ENCODE data around the gene MT1X. TPM values are rescaled to one million over a fixed set of nuclear protein-coding genes. Genes with fewer than 3 reads are reported as not detected.
"Not testable (repeated sequence)": the region's sequence is repeated elsewhere in the genome, so short reads cannot be mapped to it uniquely, and the experiment has no call there.

MT1X gene
- total RNA-seq, 1 donor: 39.9 TPM

DNA sequence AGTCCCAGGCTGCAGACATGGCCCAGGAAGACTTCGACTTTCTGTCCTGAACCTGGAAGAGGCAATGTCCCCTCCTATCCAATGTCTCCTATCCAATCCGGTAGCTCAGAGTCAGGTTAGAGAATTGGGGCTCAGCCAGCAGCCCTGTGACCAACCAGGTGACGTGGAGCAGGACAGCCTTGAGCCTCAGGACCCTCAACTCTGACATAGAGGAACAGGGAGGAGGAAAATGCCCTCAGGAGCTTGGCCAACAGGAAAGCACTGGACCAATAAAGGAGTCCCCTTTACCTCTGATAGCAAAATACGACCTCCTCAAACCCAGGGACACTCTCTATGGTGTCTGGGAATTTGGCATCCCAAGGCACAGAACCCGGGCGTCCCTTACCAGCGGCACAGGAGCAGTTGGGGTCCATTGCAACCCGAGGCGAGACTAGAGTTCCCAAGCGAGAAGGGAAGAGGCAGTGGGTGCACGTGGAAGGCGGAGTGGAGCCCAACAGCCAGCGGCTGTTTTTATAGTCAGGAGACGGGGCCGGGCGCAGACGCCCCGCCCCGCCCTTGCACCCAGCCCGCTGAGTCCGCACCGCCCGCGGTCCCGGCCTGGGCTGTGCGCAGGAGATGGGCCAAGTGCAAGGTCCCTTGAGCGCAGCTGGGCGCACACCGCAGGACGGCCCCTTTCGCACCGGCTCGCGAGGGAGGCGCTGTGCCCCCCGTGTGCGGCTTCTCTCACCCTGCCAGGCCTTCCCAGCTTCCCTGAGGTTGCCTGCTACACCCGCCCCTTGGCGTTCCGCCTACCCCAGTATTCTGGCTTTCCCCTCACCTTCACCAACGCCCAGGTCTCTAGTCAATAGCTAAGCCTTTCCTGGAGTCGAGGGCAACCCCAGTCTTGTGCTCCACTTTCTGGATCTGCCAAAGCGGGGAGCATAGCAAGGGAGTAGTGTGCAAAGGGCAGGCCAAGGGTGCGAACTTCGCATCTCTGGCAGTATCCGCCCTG lies 14.4 kb upstream of the MT1X start, which contains the start of gene MT1G:
TSS of gene MT1G (minus strand) at position 485 of the 991 bp plus-strand sequence. CDS start at position 413, 72 bp downstream.
- H3K4me3 ChIP-seq (ENCODE audit: low read depth, low read length): peak within 1 kb of the TSS; percentile 13
- peak; percentile 14 for DNase-seq (ENCODE audit: low read depth)
- TF ChIP-seq, protein P1, sequence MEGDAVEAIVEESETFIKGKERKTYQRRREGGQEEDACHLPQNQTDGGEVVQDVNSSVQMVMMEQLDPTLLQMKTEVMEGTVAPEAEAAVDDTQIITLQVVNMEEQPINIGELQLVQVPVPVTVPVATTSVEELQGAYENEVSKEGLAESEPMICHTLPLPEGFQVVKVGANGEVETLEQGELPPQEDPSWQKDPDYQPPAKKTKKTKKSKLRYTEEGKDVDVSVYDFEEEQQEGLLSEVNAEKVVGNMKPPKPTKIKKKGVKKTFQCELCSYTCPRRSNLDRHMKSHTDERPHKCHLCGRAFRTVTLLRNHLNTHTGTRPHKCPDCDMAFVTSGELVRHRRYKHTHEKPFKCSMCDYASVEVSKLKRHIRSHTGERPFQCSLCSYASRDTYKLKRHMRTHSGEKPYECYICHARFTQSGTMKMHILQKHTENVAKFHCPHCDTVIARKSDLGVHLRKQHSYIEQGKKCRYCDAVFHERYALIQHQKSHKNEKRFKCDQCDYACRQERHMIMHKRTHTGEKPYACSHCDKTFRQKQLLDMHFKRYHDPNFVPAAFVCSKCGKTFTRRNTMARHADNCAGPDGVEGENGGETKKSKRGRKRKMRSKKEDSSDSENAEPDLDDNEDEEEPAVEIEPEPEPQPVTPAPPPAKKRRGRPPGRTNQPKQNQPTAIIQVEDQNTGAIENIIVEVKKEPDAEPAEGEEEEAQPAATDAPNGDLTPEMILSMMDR (IDR thresholded peaks at IDR 0.05; ENCODE audit: insufficient read depth, low read length): no peak

DNA sequence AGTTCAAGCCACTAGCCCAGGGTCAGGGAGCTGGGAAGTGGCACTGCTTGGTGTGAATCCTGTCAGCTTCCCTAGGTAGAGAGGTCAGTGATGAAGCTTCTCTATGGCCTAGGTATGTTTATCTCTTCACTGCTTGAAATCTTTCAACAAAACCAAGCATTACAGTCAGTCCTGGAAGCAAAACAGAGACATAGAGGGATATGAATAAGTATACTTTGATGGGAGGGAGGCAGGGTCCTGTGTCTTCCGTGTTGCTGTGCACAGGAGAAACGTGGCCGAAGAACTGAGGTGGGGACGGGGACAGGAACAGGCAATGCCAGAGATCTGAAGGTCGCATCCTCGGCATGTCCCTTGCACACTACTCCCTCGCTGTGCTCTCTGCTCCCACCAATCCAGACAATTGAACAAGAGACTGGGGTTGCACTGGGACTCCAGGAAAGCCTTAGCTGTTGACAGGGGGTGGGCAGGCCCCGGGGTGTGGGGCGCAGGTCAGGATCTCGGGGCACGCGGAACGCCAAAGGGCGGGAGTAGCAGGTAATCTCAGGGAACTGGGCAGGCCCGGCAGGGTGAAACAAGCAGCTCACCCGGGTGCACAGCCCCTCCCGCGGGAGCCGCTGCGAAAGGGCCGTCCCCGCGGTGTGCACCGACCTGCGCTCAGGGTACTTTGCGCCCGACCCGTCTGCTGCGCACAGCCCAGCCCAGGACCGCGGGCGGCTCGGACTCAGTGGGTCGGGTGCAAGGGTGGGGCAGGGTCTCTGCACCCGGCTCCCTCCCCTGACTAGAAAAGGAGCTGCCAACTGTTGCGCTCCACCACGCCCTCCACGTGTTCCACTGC lies 13.0 kb upstream of the MT1X start, which contains the start of gene MT1H:
TSS of gene MT1H (plus strand) at position 810 of the 835 bp plus-strand sequence. CDS start 71 bp downstream, outside the sequence.
- DNase-seq (ENCODE audit: low read depth): no peak
- TF ChIP-seq, protein P1 (IDR thresholded peaks at IDR 0.05; ENCODE audit: insufficient read depth, low read length): no peak

DNA sequence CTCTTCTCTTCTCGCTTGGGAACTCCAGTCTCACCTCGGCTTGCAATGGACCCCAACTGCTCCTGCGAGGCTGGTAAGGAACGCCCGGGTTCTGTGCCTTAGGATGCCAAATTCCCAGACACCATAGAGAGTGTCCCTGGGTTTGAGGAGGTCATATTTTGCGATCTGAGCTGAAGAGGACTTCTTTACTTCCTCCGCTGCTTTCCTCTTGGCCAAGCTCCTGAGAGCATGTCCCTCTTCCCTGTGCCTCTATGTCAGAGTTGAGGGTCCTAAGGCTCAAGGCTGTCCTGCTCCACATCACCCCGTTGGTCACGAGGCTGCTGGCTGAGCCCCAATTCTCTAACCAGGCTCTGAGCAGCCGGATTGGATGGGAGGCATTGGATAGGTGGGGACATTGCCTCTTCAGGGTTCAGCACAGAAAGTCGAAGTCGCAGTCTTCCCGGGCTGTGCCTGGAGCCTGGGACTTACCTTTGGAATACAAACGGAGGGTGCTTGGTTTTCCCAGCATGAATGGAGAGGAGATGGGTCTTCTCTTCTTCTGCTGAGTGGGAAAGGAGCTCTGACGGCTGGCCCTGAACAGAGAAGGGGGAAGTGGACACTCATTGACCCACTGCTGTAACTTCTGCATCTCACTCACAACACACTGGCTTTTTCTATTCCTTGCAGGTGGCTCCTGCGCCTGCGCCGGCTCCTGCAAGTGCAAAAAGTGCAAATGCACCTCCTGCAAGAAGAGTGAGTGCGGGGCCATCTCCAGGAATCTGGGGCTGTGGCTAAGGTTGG lies 12.2 kb upstream of the MT1X start:
- DNase-seq (ENCODE audit: low read depth): no peak
- TF ChIP-seq, protein P1 (IDR thresholded peaks at IDR 0.05; ENCODE audit: insufficient read depth, low read length): no peak

More for the DNA sequence above, 13.0 kb upstream of the MT1X start, which contains the start of gene MT1H:
- no peak within 1 kb of the TSS for H3K4me3 ChIP-seq (ENCODE audit: low read depth, low read length)

DNA sequence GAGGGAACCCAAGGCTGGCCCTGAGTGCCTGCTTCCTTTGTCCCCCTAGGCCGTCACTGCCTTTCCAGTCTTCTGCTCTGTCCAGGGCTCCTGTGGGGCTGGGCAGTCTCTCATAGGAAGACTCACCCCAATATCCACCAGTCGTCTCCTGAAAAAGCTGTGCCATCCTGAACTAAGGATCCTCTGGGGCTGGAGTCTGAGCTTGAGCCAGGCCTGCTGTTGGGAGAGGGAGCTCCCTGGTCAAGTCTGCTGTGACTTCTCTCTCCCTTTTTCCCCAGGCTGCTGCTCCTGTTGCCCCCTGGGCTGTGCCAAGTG lies 11.7 kb upstream of the MT1X start:
- H3K4me3 ChIP-seq (ENCODE audit: low read depth, low read length): no peak overlapping the region
- TF ChIP-seq, protein P1 (IDR thresholded peaks at IDR 0.05; ENCODE audit: insufficient read depth, low read length): no peak
- no peak for DNase-seq (ENCODE audit: low read depth)

More for the DNA sequence above, 12.2 kb upstream of the MT1X start:
- H3K4me3 ChIP-seq (ENCODE audit: low read depth, low read length): no peak overlapping the region

DNA sequence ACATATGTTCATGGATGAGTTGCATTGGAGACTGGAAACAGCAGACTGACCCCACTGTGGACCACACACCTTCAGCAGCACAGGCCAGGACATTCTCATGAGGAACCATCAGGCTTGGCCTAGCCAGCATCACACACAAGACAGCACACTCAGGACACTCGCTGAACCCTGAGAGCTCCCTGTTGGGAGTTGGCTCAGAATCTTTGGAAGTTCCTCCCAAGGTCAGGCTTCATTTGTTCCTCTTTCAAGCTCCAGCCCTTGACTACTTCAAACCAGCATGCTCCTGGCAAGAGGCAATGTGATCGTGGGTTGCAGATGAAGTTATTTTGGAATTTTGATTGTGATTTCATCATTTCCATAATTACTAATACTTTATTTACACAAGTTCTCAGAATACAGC lies 10.6 kb upstream of the MT1X start:
- DNase-seq (ENCODE audit: low read depth): peak; percentile 22

DNA sequence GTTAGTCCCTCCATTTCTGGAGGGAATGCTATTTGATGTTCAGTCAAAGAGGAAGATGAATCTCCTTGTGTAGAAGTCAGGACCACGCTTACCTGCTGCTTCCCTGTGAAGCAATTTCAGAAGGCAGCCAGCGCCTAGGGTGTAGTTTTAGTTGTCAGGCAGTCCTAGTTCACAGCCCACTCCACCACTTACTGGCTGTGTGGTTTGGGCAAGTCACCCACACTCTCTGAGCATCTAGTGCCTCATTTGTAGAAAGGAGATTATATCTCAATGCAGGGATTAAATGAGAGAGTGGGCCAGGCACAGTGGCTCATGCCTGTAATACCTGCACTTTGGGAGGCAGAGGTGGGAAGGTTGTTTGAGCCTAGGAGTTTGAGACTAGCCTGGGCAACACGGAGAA lies 10.1 kb upstream of the MT1X start:
- not testable (repeated sequence) for DNase-seq (ENCODE audit: low read depth); H3K4me3 ChIP-seq (ENCODE audit: low read depth, low read length)

More for the DNA sequence above, 10.6 kb upstream of the MT1X start:
- not testable (repeated sequence) for H3K4me3 ChIP-seq (ENCODE audit: low read depth, low read length)

DNA sequence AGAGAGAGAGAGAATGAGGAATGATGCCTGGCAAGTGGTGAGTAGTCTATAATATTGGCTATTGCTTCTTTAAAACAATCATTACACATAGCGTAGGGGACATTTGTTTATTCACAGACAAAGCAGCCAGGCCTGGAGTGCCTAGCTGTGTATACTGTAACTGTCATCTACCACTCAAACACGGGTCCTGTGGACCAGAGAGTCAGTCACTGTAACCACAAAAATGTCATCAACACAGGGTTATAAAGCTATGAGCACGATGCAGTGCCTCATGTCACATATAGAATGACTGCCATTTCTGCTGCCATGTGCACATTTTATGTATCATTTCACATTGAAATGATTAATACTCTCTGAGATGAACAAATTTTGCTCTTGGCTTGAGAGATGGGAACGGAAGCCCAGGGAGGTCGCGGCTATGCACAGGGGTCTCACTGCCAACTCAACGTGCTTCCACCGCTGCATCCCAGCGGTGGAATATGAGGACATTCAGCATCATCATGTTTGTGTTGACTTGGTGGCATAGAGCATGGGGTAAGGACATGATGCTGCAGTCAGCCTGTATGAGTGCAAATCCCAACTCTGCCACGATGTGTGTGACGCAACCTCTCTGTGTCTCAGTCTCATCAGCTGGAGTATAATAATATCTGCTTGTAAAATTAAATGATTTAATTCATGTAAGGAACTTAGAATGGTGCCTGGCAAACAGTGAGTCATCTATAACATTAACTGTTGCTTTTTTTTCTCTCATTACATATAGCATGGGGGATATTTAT lies 9.3 kb upstream of the MT1X start:
- DNase-seq (ENCODE audit: low read depth): no peak
- TF ChIP-seq, protein P1 (IDR thresholded peaks at IDR 0.05; ENCODE audit: insufficient read depth, low read length): no peak
- H3K4me3 ChIP-seq (ENCODE audit: low read depth, low read length): no peak overlapping the region
